GM23338 (cell line): ENCODE data around the gene SUSD3. TPM values are rescaled to one million over a fixed set of nuclear protein-coding genes. Genes with fewer than 3 reads are reported as not detected.

Experiments used
- ATAC-seq: fragments of 200-7000 bp; cut with Tn5 transposase; 3 replicates; pipeline ENCODE4 v1.9.1; 2020
- DNase-seq: peaks from one replicate; pipeline ENCODE4 v3.0.0-alpha.2; 2015; ENCODE audit warnings: low spot score
- H2AFZ ChIP-seq: fragments of 200-600 bp; sonication (generic); 2 replicates; pipeline ENCODE4 v1.8.0; 2016; ENCODE audit warnings: antibody characterized with exemption, mild to moderate bottlenecking, moderate library complexity
- H3F3A ChIP-seq: fragments of 200-600 bp; sonication (generic); replicated peaks from 2 replicates; pipeline ENCODE4 v1.8.0; 2017; ENCODE audit warnings: antibody characterized with exemption, mixed run types, low read depth
- H3K27ac ChIP-seq: fragments of 200-600 bp; sonication (generic); 2 replicates; pipeline ENCODE4 v1.6.1; 2016; ENCODE audit warnings: low read depth
- H3K27me3 ChIP-seq: fragments of 200-600 bp; sonication (generic); 2 replicates; pipeline ENCODE4 v1.8.0; 2016; ENCODE audit warnings: mild to moderate bottlenecking, mixed run types, moderate library complexity; ENCODE audit not compliant: insufficient read depth
- H3K36me3 ChIP-seq: fragments of 200-600 bp; sonication (generic); 2 replicates; pipeline ENCODE4 v1.8.0; 2016; ENCODE audit warnings: mild to moderate bottlenecking; ENCODE audit not compliant: insufficient read depth
- H3K4me1 ChIP-seq: fragments of 200-600 bp; sonication (generic); 2 replicates; pipeline ENCODE4 v1.8.0; 2016; ENCODE audit warnings: mild to moderate bottlenecking, moderate library complexity; ENCODE audit not compliant: insufficient read depth
- H3K4me2 ChIP-seq: fragments of 200-600 bp; sonication (generic); 2 replicates; pipeline ENCODE4 v1.7.1; 2017; ENCODE audit warnings: mixed run types
- H3K4me3 ChIP-seq: fragments of 200-600 bp; sonication (generic); 2 replicates; pipeline ENCODE4 v1.6.1; 2016; ENCODE audit warnings: mixed run types
- H3K79me2 ChIP-seq: fragments of 200-600 bp; sonication (generic); replicated peaks from 2 replicates; pipeline ENCODE4 v1.8.0; 2017; ENCODE audit warnings: mild to moderate bottlenecking; ENCODE audit not compliant: insufficient read depth
- H3K9me2 ChIP-seq: fragments of 200-600 bp; sonication (generic); 2 replicates; pipeline ENCODE4 v1.8.0; 2017; ENCODE audit not compliant: insufficient read depth
- H4K20me1 ChIP-seq: fragments of 200-600 bp; sonication (generic); replicated peaks from 2 replicates; pipeline ENCODE4 v1.8.0; 2017; ENCODE audit warnings: mild to moderate bottlenecking; ENCODE audit not compliant: insufficient read depth
- H3K27ac Mint-ChIP-seq: 2 replicates; pipeline ENCODE4 v1.8.0; 2020; ENCODE audit warnings: inconsistent platforms, mild to moderate bottlenecking, moderate library complexity, mixed read lengths
- H3K27me3 Mint-ChIP-seq: 3 replicates; pipeline ENCODE4 v1.8.0; 2022; ENCODE audit warnings: low read depth, mild to moderate bottlenecking, moderate library complexity, mixed read lengths, inconsistent platforms; ENCODE audit not compliant: insufficient read depth, poor library complexity
- H3K36me3 Mint-ChIP-seq: 3 replicates; pipeline ENCODE4 v1.8.0; 2021; ENCODE audit warnings: low read depth, mild to moderate bottlenecking, inconsistent platforms, moderate library complexity, mixed read lengths
- H3K4me1 Mint-ChIP-seq: 3 replicates; pipeline ENCODE4 v1.8.0; 2020; ENCODE audit warnings: mild to moderate bottlenecking, inconsistent platforms, mixed read lengths
- H3K4me3 Mint-ChIP-seq: 3 replicates; pipeline ENCODE4 v1.8.0; 2021; ENCODE audit warnings: moderate library complexity, mild to moderate bottlenecking, inconsistent platforms, mixed read lengths
- H3K9me3 Mint-ChIP-seq: 3 replicates; pipeline ENCODE4 v1.8.0; 2020; ENCODE audit warnings: moderate library complexity, mild to moderate bottlenecking, inconsistent platforms, mixed read lengths
- NANOG ChIP-seq: IDR thresholded peaks from 2 replicates; pipeline ENCODE4 v1.6.1; 2016; ENCODE audit warnings: antibody characterized with exemption, borderline replicate concordance
- polyA plus RNA-seq: library from polyadenylated mRNA; unstranded; fragments of >200 nt; fragmentation: Nextera tagmentation; extraction: Ambion mirVana; gene quantifications from 2 replicates; pipeline ENCODE4 v1.2.1, GENCODE V29; 2016
- total RNA-seq: library from RNA; depleted of rRNA; stranded (reverse); fragments of >200 nt; shearing (Covaris generic); gene quantifications from 2 replicates; pipeline ENCODE4 v1.2.3, GENCODE V29; 2014
- TF ChIP-seq, protein P1 (sequence below): fragments of 250-450 bp; sonication (Bioruptor Pico); IDR thresholded peaks from 2 replicates; pipeline ENCODE4 v1.5.0; 2020; ENCODE audit warnings: mild to moderate bottlenecking, moderate library complexity
- TF ChIP-seq, protein P2 (sequence below), 2 experiments: fragments of 200-600 bp in 1 of 2; sonication (generic) in 1 of 2; conservative IDR thresholded peaks; 2 replicates each; pipeline versions ENCODE4 v1.5.1 to v1.6.1; 2016 to 2017; ENCODE audit warnings: antibody characterized with exemption in 2 of 2, low read depth in 2 of 2, mild to moderate bottlenecking in 2 of 2, moderate library complexity in 1 of 2

SUSD3 gene
- total and polyA plus RNA-seq, 2 experiments from 2014 or later: 6.9 to 20.1 TPM

DNA sequence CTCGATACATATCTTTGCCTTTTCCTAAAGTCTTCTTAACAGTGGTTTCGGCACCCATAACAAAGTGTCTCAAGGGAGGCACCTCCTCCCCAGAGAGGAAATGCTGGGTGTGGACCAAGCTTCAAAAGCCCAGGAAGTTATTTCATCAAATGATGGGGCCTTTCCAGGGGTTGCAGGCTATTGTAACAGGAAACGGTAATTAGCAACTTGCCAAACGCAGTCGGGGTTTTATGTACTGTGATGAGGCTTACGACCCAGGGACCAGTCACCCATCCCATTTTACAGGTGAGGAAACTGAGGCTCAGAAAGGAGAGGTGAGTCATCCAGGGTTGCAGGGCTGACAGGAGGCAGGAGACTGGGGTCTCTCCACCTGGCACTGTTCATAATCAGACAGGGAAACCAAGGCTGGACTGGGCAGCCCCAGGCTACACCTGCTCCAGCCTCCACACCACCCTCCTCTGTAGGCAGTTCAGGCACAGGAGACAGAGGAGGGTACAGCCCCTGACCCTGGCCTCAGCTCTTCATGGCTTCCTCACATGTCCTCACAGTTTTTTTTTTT lies 30.0 kb upstream of the SUSD3 start:
- no peak overlapping the region for H3K27ac ChIP-seq
- Mint-ChIP-seq H3K4me1 (peaks cover 11% of the 10 kb centered on the region), H3K27ac (no peak overlapping the region), H3K36me3 (no peaks in the 10 kb centered on the region), H3K4me3 (no peak overlapping the region), H3K9me3 (no peaks in the 10 kb centered on the region), H3K27me3 (peaks cover 6% of the 10 kb centered on the region)
- H4K20me1 ChIP-seq: no peaks in the 10 kb centered on the region
- no peak overlapping the region for H3K4me3 ChIP-seq
- H3K36me3 ChIP-seq: no peaks in the 10 kb centered on the region
- H3K27me3 ChIP-seq: no peaks in the 10 kb centered on the region
- H2AFZ ChIP-seq: no peak overlapping the region
- no peak overlapping the region for H3K4me2 ChIP-seq
- H3F3A ChIP-seq: no peaks in the 10 kb centered on the region
- peaks cover 7% of the 10 kb centered on the region; the same call in 1 of the 2 replicates for H3K4me1 ChIP-seq
- no peaks in the 10 kb centered on the region for H3K9me2 ChIP-seq
- ATAC-seq (no peak), DNase-seq (peak; percentile 38)
- H3K79me2 ChIP-seq: no peaks in the 10 kb centered on the region
- TF ChIP-seq, protein P1, sequence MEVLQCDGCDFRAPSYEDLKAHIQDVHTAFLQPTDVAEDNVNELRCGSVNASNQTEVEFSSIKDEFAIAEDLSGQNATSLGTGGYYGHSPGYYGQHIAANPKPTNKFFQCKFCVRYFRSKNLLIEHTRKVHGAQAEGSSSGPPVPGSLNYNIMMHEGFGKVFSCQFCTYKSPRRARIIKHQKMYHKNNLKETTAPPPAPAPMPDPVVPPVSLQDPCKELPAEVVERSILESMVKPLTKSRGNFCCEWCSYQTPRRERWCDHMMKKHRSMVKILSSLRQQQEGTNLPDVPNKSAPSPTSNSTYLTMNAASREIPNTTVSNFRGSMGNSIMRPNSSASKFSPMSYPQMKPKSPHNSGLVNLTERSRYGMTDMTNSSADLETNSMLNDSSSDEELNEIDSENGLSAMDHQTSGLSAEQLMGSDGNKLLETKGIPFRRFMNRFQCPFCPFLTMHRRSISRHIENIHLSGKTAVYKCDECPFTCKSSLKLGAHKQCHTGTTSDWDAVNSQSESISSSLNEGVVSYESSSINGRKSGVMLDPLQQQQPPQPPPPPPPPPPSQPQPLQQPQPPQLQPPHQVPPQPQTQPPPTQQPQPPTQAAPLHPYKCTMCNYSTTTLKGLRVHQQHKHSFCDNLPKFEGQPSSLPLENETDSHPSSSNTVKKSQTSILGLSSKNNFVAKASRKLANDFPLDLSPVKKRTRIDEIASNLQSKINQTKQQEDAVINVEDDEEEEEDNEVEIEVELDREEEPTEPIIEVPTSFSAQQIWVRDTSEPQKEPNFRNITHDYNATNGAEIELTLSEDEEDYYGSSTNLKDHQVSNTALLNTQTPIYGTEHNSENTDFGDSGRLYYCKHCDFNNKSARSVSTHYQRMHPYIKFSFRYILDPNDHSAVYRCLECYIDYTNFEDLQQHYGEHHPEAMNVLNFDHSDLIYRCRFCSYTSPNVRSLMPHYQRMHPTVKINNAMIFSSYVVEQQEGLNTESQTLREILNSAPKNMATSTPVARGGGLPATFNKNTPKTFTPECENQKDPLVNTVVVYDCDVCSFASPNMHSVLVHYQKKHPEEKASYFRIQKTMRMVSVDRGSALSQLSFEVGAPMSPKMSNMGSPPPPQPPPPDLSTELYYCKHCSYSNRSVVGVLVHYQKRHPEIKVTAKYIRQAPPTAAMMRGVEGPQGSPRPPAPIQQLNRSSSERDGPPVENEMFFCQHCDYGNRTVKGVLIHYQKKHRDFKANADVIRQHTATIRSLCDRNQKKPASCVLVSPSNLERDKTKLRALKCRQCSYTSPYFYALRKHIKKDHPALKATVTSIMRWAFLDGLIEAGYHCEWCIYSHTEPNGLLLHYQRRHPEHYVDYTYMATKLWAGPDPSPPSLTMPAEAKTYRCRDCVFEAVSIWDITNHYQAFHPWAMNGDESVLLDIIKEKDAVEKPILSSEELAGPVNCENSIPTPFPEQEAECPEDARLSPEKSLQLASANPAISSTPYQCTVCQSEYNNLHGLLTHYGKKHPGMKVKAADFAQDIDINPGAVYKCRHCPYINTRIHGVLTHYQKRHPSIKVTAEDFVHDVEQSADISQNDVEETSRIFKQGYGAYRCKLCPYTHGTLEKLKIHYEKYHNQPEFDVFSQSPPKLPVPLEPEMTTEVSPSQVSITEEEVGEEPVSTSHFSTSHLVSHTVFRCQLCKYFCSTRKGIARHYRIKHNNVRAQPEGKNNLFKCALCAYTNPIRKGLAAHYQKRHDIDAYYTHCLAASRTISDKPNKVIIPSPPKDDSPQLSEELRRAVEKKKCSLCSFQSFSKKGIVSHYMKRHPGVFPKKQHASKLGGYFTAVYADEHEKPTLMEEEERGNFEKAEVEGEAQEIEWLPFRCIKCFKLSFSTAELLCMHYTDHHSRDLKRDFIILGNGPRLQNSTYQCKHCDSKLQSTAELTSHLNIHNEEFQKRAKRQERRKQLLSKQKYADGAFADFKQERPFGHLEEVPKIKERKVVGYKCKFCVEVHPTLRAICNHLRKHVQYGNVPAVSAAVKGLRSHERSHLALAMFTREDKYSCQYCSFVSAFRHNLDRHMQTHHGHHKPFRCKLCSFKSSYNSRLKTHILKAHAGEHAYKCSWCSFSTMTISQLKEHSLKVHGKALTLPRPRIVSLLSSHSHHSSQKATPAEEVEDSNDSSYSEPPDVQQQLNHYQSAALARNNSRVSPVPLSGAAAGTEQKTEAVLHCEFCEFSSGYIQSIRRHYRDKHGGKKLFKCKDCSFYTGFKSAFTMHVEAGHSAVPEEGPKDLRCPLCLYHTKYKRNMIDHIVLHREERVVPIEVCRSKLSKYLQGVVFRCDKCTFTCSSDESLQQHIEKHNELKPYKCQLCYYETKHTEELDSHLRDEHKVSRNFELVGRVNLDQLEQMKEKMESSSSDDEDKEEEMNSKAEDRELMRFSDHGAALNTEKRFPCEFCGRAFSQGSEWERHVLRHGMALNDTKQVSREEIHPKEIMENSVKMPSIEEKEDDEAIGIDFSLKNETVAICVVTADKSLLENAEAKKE (CRISPR knock-in tag): no peak
- TF ChIP-seq NANOG: peak; percentile 28; the same call in 1 of the 2 replicates
- TF ChIP-seq, protein P2, sequence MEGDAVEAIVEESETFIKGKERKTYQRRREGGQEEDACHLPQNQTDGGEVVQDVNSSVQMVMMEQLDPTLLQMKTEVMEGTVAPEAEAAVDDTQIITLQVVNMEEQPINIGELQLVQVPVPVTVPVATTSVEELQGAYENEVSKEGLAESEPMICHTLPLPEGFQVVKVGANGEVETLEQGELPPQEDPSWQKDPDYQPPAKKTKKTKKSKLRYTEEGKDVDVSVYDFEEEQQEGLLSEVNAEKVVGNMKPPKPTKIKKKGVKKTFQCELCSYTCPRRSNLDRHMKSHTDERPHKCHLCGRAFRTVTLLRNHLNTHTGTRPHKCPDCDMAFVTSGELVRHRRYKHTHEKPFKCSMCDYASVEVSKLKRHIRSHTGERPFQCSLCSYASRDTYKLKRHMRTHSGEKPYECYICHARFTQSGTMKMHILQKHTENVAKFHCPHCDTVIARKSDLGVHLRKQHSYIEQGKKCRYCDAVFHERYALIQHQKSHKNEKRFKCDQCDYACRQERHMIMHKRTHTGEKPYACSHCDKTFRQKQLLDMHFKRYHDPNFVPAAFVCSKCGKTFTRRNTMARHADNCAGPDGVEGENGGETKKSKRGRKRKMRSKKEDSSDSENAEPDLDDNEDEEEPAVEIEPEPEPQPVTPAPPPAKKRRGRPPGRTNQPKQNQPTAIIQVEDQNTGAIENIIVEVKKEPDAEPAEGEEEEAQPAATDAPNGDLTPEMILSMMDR (conservative IDR thresholded peaks at IDR 0.05; ENCODE audit: low read depth in 2 of 2): no peak
